Psoas muscle (tissue), 8 donors: ENCODE data around the gene AIDA. TPM values are rescaled to one million over a fixed set of nuclear protein-coding genes. Genes with fewer than 3 reads are reported as not detected.

Source experiments
- ATAC-seq, 4 donors: fragments of 200-7000 bp; cut with Tn5 transposase; one replicate each; pipeline ENCODE4 v1.9.1; 2020; ENCODE audit warnings: moderate library complexity in 3 of 4, mild to moderate bottlenecking in 2 of 4
- DNase-seq, 2 donors: peaks; one replicate each; pipeline ENCODE4 v3.0.0-alpha.2; 2020
- H3K27ac ChIP-seq: fragments of 200-600 bp; one replicate; pipeline ENCODE4 v1.8.0; 2022
- H3K27me3 ChIP-seq, 3 donors: fragments of 200-600 bp in 1 of 3; one replicate each; pipeline versions ENCODE4 v1.6.1 to v1.8.0; 2013 to 2022; ENCODE audit warnings: low read length in 2 of 3, mild to moderate bottlenecking in 2 of 3, moderate library complexity in 1 of 3; ENCODE audit not compliant: insufficient read depth in 3 of 3
- H3K36me3 ChIP-seq, 2 donors: fragments of 200-600 bp in 1 of 2; one replicate each; pipeline versions ENCODE4 v1.6.1 to v1.8.0; 2013 to 2022; ENCODE audit warnings: low read depth in 1 of 2, mild to moderate bottlenecking in 1 of 2, moderate library complexity in 1 of 2; ENCODE audit not compliant: insufficient read depth in 1 of 2
- H3K4me1 ChIP-seq: fragments of 200-600 bp; one replicate; pipeline ENCODE4 v1.8.0; 2022
- H3K4me3 ChIP-seq: fragments of 200-600 bp; one replicate; pipeline ENCODE4 v1.8.0; 2022; ENCODE audit warnings: mild to moderate bottlenecking
- H3K9me3 ChIP-seq: fragments of 200-600 bp; one replicate; pipeline ENCODE4 v1.8.0; 2022
- CTCF ChIP-seq: fragments of 200-600 bp; IDR thresholded peaks from one replicate; pipeline ENCODE4 v1.8.0; 2022; ENCODE audit warnings: antibody characterized with exemption
- WGBS, 3 donors: extraction: QIAGEN DNeasy Blood & Tissue Kit; methylation state at CpG; one replicate each; pipeline versions ENCODE4 v1.1.6 to v1.1.7; 2013; 5-methylcytosine and 5-hydroxymethylcytosine counted together
- intact Hi-C, 2 donors: fragments of 100-400 bp; cut with DNase I; formaldehyde crosslinking; loops; one replicate each; pipeline versions ENCODE4 v1.11.0 to v1.14.2; 2022
- polyA plus RNA-seq, 3 donors: library from polyadenylated mRNA; stranded (reverse); fragments of 200-250 nt; gene quantifications; one replicate each; pipeline ENCODE4 v1.2.3, GENCODE V29; 2013
- total RNA-seq, 4 donors: library from RNA; stranded (reverse); fragmentation: NEBNext Ultra II Directional in 2 of 4; extraction: Animal tissue kit (Norgen Biotek cat#: 25700) in 2 of 4; gene quantifications; one replicate each; pipeline versions ENCODE4 v1.2.1 to v1.2.4, GENCODE V29; 2021 to 2023
- donor health status: healthy with polysubstance abuse.
- donor health status: DM: no; HTN: no; CAD: no; lungs with moderate emphysema.
- donor health status: Bipolar disorder and iron deficiency.
- donor health status: healthy.
- donor health status: DM: yes; HTN: yes; CAD: no.
- donor health status: DM: no; HTN: no; CAD: no.
- donor health status: DM: no; HTN: no; CAD: no.
- donor health status: DM: yes; HTN: yes; CAD: no.

AIDA gene
- total and polyA plus RNA-seq, 7 donors, result 17.8 to 57.9 (median 37.8) TPM

GRCh38 chr1:222716393-222716792 is 4.1 kb upstream of the AIDA start:
- H3K4me1 ChIP-seq, result peaks cover 5% of the 10 kb centered on the region
- 94 to 97% (median 97%) methylated on average over 2 of the region's 2 CpGs for WGBS, 3 donors
- peaks cover 0 to 61% of the 10 kb centered on the region in 2 donors for H3K36me3 ChIP-seq
- no peak overlapping the region for H3K27ac ChIP-seq
- no peaks in the 10 kb centered on the region for H3K9me3 ChIP-seq
- intact Hi-C loops, result loop anchor here (10.0 kb wide), 1 partner anchor 252 kb away; no protein-coding TSS in a partner anchor
- no peak for ATAC-seq
- no peak overlapping the region for H3K4me3 ChIP-seq
- TF ChIP-seq CTCF, result no peak
- no peaks in the 10 kb centered on the region for H3K27me3 ChIP-seq
- no peak for DNase-seq

- peak; percentile 93 to 96 for DNase-seq
- no peak for TF ChIP-seq CTCF
- Histone ChIP-seq H3K36me3 (peaks cover 0 to 34% of the 10 kb centered on the region in 2 donors), H3K27ac (peak overlapping the region; percentile 99), H3K27me3 (no peaks in the 10 kb centered on the region), H3K4me3 (peak overlapping the region; percentile 88), H3K4me1 (peaks cover 21% of the 10 kb centered on the region), H3K9me3 (no peaks in the 10 kb centered on the region)
- intact Hi-C loops, result loop anchor here (5.0 to 10.0 kb wide), 2 partner anchors 66 to 249 kb away; no protein-coding TSS in a partner anchor
- WGBS, 3 donors, result 0 to 1% (median 0%) methylated on average over 39 of the region's 39 CpGs
- peak; percentile 86 to 88 (median 88) for ATAC-seq
Observed at GRCh38 chr1:222713091-222713961, 1.0 kb upstream of the AIDA start.

DNA sequence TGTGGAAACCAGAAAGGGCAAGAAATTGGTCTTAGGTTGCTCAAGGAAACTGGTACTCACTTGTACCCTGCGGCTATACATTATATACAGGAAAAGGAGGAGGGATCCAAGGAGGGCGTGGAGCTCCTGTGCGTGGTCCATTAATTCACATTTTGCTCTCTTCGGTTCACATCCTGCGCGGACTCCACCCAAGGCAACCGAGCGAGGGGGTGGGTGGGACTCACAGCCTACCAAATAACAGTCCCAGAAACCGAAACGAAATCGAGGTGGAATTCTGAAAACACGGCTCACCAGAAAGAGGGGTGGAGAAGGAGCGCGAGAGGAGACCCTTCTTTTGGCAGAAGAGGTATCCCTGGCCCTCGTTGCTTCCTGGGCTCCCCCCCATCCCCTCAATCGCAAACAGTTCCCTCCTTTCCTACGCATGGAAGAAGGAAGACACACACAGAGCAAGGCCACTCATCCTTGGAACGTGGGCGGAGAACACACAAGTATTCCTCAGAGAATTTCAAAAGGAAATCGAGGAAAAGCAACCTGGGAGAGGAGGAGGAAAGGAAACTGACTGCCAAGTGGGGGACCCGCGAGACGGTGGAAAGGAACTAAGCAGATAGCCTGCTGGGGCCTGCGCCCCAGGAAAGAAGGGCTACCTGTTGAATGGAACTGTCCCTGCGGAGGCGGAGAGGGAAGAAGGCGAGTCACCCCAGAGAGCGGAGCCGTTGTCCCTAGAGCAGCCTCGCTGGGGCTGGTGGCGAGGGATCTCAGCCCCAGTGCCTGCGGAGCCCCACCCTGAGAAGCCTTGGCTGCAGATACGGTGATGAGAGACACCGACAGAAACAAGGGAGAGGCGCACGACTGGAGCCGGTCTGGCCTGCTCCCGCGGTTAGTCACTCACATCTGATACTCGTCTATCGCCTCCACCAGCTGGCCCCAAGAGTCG is 705 bp downstream of the AIDA start:
- WGBS, 3 donors, result 0 to 1% (median 1%) methylated on average over 33 to 42 of the region's 42 CpGs
- H3K4me1 ChIP-seq, result peaks cover 21% of the 10 kb centered on the region
- intact Hi-C loops, result loop anchor here (5.0 to 10.0 kb wide), 2 partner anchors 64 to 247 kb away; no protein-coding TSS in a partner anchor

More for the DNA sequence above, 705 bp downstream of the AIDA start:
- Histone ChIP-seq H3K27me3 (no peaks in the 10 kb centered on the region), H3K4me3 (peak overlapping the region; percentile 88), H3K9me3 (no peaks in the 10 kb centered on the region), H3K27ac (peak overlapping the region; percentile 99), H3K36me3 (peaks cover 0 to 16% of the 10 kb centered on the region in 2 donors)
- no peak for TF ChIP-seq CTCF
- peak; percentile 69 to 77 (median 73) for ATAC-seq
- DNase-seq, result peak; percentile 66 to 83
